Muscle layer of duodenum (tissue), 2 donors: ENCODE measurements around the gene LEMD2.

Experiments used
- H3K27ac ChIP-seq: one replicate; pipeline ENCODE4 v1.7.0; 2013; ENCODE audit warnings: mild to moderate bottlenecking, low read length
- H3K27me3 ChIP-seq: one replicate; pipeline ENCODE4 v1.7.0; 2013; ENCODE audit warnings: low read depth, mild to moderate bottlenecking, control low read depth, low read length
- H3K36me3 ChIP-seq, 2 donors: one replicate each; pipeline ENCODE4 v1.7.0; 2013; ENCODE audit warnings: low read length in 2 of 2, control low read depth in 1 of 2, mild to moderate bottlenecking in 1 of 2; ENCODE audit not compliant: insufficient read depth in 2 of 2, control insufficient read depth in 1 of 2
- H3K4me1 ChIP-seq, 2 donors: one replicate each; pipeline ENCODE4 v1.7.0; 2013; ENCODE audit warnings: low read length in 2 of 2, mild to moderate bottlenecking in 2 of 2, control low read depth in 1 of 2, moderate library complexity in 1 of 2; ENCODE audit not compliant: insufficient read depth in 2 of 2, control insufficient read depth in 1 of 2
- H3K4me3 ChIP-seq, 2 donors: one replicate each; pipeline ENCODE4 v1.7.0; 2013; ENCODE audit warnings: low read length in 2 of 2, low read depth in 1 of 2, mild to moderate bottlenecking in 1 of 2
- H3K9me3 ChIP-seq, 2 donors: one replicate each; pipeline ENCODE4 v1.7.0; 2013; ENCODE audit warnings: low read length in 2 of 2, control low read depth in 1 of 2, mild to moderate bottlenecking in 1 of 2; ENCODE audit not compliant: control insufficient read depth in 1 of 2
- donor health status: healthy.

Gene LEMD2

GRCh38 chr6:33828452-33828763 is 39.5 kb upstream of the LEMD2 start:
- Histone ChIP-seq H3K27me3 (no peaks in the 10 kb centered on the region), H3K27ac (no peak overlapping the region), H3K4me1 (peaks cover 0 to 19% of the 10 kb centered on the region in 2 donors), H3K36me3 (no peaks in the 10 kb centered on the region), H3K4me3 (no peak overlapping the region), H3K9me3 (no peaks in the 10 kb centered on the region)

DNA sequence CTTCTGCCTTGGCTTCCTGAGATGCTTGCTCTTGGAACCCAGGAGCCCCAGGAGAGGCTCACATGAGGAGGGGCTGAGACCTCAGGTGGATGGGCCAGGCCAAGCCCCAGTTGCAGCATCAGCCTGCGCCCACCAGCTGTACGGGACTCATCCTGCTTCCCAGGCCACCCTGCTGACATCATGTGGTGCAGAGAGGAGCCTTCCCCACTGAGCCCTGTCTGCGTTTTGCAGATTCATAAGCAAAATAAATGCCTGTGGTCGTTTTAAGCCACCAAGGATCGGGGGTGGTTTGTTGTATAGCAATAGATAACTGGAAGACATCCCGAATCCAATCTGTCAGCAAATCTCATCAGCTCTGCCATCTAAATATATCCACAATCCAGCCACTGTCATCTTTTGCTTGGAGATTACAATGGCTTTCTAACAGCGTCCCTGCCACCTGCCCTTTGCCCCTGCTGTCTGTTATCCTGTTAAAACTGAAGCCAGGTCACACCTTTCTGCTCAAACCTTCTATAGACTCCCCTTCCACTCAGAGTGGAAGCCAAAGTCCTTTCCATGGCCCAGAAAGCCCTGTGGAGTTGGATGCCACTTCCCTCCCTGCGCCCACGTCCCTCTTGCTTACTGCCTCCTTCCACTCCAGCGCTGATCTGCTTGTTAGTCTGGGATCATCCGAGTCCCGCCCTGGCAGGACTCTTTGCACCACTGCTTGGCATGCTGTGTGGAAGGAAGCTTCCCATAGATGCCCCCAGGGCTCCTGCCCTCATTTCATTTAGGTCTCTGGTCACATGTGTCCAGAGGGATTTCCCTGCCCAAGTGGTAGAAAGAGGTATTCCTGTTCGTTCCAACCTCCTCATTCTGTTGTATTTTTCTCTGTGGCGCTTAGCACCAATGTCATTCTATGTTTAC is 38.9 kb upstream of the LEMD2 start:
- no peaks in the 10 kb centered on the region for H3K27me3 ChIP-seq
- H3K4me3 ChIP-seq = no peak overlapping the region
- no peaks in the 10 kb centered on the region for H3K36me3 ChIP-seq
- peaks cover 0 to 19% of the 10 kb centered on the region in 2 donors for H3K4me1 ChIP-seq
- H3K27ac ChIP-seq = no peak overlapping the region
- H3K9me3 ChIP-seq = no peaks in the 10 kb centered on the region

GRCh38 chr6:33826537-33826936 is 37.6 kb upstream of the LEMD2 start:
- no peak overlapping the region for H3K27ac ChIP-seq
- peaks cover 0 to 19% of the 10 kb centered on the region in 2 donors for H3K4me1 ChIP-seq
- H3K4me3 ChIP-seq = no peak overlapping the region
- no peaks in the 10 kb centered on the region for H3K9me3 ChIP-seq
- H3K36me3 ChIP-seq = no peaks in the 10 kb centered on the region
- H3K27me3 ChIP-seq = no peaks in the 10 kb centered on the region

GRCh38 chr6:33824461-33825154 is 35.7 kb upstream of the LEMD2 start:
- H3K36me3 ChIP-seq = no peaks in the 10 kb centered on the region
- no peaks in the 10 kb centered on the region for H3K9me3 ChIP-seq
- no peaks in the 10 kb centered on the region for H3K27me3 ChIP-seq
- H3K27ac ChIP-seq = no peak overlapping the region
- H3K4me3 ChIP-seq = peak overlapping the region in 1 of 2 donors; percentile 30
- H3K4me1 ChIP-seq = peaks cover 0 to 14% of the 10 kb centered on the region in 2 donors

GRCh38 chr6:33823806-33824205 is 34.9 kb upstream of the LEMD2 start:
- Histone ChIP-seq H3K9me3 (no peaks in the 10 kb centered on the region), H3K4me1 (peaks cover 0 to 8% of the 10 kb centered on the region in 2 donors), H3K27ac (no peak overlapping the region), H3K27me3 (no peaks in the 10 kb centered on the region), H3K36me3 (no peaks in the 10 kb centered on the region), H3K4me3 (no peak overlapping the region)

GRCh38 chr6:33822575-33823395 is 33.9 kb upstream of the LEMD2 start:
- Histone ChIP-seq H3K36me3 (no peaks in the 10 kb centered on the region), H3K27me3 (no peaks in the 10 kb centered on the region), H3K9me3 (no peaks in the 10 kb centered on the region), H3K27ac (no peak overlapping the region), H3K4me1 (no peaks in the 10 kb centered on the region), H3K4me3 (no peak overlapping the region)

DNA sequence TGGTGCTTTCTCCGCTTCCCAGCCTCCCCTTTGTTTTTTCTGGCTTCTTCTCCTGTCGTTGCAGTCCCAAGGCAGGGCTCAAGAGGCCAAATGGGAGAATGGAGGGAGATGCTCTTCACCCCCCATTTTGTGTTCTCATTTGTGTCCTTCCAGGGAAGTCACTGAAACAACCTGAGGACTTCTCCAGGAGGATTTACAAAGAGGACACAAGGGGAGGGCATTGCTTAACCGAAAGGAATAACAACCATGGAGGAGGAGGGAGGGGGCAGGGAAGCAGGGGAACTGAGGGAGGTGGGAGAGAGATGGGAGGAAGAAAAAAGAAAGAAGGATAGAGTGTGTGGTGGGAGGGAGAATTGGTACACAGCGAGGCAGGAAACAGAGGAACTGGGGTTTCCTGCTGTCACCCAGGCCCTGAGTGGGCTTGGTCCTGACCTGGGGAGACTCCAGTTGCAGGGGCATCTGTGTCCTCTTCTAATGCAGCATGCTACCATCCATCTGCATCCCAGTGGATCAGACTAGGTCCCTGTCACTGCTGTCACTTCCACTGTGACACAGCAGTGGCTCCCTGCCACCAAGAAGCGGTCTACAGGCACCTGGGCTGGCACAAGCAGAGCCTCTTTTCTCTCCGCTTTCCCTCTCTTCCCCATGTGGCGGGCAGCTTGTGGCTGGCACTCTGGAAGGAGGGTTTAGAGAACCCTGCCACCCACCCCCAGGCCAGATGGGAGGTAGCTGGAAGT is 32.0 kb upstream of the LEMD2 start:
- no peaks in the 10 kb centered on the region for H3K36me3 ChIP-seq
- H3K4me3 ChIP-seq = no peak overlapping the region
- no peaks in the 10 kb centered on the region for H3K4me1 ChIP-seq
- no peaks in the 10 kb centered on the region for H3K9me3 ChIP-seq
- H3K27ac ChIP-seq = no peak overlapping the region
- H3K27me3 ChIP-seq = no peaks in the 10 kb centered on the region

DNA sequence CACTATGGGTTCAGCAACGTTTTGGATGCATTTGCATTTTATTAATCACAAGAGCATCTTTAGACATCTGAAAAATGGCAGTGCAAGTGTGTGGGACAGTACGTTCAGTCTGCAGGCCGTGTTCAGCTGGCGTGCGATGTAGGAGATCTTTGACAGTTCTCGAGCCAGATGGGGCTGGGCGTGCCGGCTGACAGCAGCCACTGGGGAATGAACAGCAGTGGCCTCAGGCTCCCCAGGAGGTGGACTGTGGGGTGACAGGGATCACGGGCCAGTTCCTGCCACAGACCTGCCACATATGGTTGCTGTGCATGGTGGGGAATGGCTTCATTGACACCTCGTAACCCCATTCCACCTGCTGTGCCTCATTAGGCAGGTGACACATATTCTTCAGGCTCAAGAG is 31.3 kb upstream of the LEMD2 start:
- H3K27me3 ChIP-seq = no peaks in the 10 kb centered on the region
- no peaks in the 10 kb centered on the region for H3K9me3 ChIP-seq
- no peaks in the 10 kb centered on the region for H3K4me1 ChIP-seq
- no peak overlapping the region for H3K4me3 ChIP-seq
- no peak overlapping the region for H3K27ac ChIP-seq
- H3K36me3 ChIP-seq = no peaks in the 10 kb centered on the region

DNA sequence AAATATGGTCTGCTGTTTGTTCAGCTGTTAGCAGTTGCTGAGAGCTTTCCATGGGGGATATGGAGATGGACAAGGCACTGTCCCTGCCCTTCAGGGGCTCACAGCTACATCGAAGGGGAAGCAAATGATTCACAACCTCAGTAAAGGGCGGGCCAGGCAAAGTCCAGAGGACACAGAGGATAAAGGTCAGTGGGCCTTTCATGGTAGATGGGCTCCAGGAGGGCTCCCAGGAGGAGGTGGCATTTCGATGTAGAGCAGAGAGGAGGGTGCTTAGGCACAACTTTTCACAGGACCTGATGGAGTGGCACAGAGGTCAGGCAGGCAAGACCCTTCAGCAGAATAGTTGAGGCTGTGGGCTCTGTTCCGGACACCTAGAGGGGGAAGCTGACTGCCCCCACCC is 30.1 kb upstream of the LEMD2 start:
- H3K36me3 ChIP-seq = no peaks in the 10 kb centered on the region
- no peaks in the 10 kb centered on the region for H3K4me1 ChIP-seq
- H3K27ac ChIP-seq = no peak overlapping the region
- H3K27me3 ChIP-seq = peaks cover 2% of the 10 kb centered on the region
- H3K4me3 ChIP-seq = no peak overlapping the region
- H3K9me3 ChIP-seq = no peaks in the 10 kb centered on the region

DNA sequence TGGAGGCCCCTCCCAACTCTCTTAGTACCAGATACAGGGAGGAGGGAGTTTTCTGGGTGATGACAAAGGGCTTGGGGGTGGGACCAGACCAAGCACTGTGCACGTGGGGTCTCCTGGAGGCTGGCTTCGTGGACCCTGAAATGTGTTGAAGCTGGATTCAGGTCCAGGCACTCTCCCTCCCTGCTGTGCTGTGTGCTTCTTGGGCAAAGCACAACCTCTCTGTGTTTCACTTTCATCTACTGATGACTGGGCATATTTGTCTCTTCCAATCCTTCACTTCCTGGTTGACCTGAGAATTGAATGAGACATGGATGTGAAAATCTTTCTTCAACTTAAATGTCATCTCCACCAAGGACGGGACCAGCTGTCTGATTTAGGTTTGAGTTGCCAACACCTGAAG is 29.4 kb upstream of the LEMD2 start:
- H3K4me1 ChIP-seq = no peaks in the 10 kb centered on the region
- no peak overlapping the region for H3K4me3 ChIP-seq
- H3K36me3 ChIP-seq = no peaks in the 10 kb centered on the region
- no peak overlapping the region for H3K27ac ChIP-seq
- peaks cover 8% of the 10 kb centered on the region for H3K27me3 ChIP-seq
- no peaks in the 10 kb centered on the region for H3K9me3 ChIP-seq

- no peak overlapping the region for H3K4me3 ChIP-seq
- no peak overlapping the region for H3K27ac ChIP-seq
- H3K27me3 ChIP-seq = peaks cover 8% of the 10 kb centered on the region
- no peaks in the 10 kb centered on the region for H3K36me3 ChIP-seq
- H3K4me1 ChIP-seq = no peaks in the 10 kb centered on the region
- no peaks in the 10 kb centered on the region for H3K9me3 ChIP-seq
These were observed 28.6 kb upstream of the LEMD2 start for GRCh38 chr6:33817489-33817888.
